ENCODE results near the gene P2RY6.

P2RY6 gene

DNA sequence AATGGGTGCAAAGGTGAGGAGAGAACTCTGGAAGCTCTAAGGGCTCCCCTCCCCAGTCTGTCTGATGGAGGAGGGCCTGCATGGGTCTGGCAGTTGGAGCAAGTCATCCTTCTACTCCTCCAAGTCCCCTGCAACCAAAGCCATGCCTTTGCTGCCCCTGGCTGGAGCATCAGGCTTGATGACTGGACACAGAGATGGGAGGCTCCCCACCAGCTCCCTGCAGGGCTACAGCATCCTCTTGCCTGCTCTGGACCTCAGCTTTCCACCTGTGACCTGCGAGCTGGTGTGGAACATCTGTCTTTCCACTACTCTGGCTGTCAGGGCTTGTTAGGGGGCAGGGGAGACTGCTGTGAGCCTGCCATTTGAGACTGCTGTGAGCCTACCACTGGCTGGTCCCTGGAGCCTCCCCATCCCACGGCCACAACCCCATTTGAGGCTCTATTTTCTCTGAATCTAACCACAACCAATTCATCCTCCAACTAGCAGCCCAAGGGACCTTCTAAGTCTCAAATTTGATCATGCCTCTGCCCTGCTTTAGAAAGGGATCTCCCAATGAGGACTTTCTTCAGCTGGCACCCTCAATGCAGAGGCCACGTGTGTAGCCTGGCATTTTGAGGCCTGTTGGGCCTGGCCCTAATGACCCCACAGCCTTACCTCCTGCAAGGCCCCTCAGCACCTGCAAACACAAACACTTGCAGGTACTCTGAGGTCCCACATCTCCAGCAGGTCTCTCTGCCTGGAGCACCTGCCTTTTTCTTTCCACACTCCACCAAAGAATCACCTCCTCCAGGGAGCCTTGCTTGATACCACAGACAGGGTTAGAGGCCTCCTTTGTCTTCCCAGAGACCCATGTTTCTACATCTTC is 9.9 kb downstream of the P2RY6 start:
- no peak for DNase-seq

GRCh38 chr11:73283276-73284000 is 11.3 kb downstream of the P2RY6 start:
- DNase-seq = no peak

DNA sequence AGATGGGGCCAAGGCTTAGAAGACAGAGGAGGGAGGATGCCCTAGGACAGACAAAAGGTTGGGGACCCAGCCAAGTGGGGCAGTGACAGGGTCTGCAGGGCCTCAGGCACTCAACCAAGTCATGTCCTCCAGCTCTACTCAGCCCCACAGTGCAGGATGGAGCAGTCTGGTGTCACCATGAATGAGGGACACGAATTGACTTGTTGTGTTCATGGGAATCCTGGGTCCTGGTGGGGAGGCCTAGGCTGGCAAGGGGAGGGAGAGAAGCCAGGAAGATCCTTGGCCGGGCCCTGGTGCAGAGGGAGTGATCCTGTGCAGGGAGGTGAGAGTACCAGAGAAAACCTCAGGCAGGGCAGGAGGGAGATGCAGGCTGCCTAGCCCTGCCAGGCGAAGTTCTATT is 12.0 kb downstream of the P2RY6 start:
- DNase-seq = no peak

DNA sequence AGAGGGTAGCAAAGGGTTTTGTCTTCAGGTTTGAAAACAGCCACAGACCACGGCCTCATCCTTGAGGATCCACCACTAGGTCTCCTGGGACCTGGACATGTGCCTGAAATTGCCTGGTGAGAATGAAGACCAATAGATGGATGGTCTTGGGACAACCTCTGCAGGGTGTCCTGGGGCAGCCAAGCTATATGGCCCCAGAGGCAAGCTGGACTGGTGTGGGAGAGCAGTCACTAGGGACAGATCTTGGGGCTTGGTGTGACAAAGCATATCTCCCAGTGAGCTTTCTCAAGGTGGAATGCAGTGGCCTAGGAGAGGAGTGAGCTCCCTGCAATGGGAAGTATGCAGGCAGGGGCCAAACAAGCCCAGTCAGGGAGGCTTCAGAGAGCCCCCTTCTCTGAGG is 13.6 kb downstream of the P2RY6 start:
- no peak for DNase-seq

GRCh38 chr11:73286240-73286810 is 14.2 kb downstream of the P2RY6 start:
- DNase-seq = no peak

- DNase-seq = no peak
These were observed 15.4 kb downstream of the P2RY6 start for GRCh38 chr11:73287400-73288101.

- no peak for DNase-seq
These were observed 16.2 kb downstream of the P2RY6 start for GRCh38 chr11:73288192-73288872.

GRCh38 chr11:73288873-73289707 is 17.0 kb downstream of the P2RY6 start:
- peak; percentile 75 for DNase-seq

DNA sequence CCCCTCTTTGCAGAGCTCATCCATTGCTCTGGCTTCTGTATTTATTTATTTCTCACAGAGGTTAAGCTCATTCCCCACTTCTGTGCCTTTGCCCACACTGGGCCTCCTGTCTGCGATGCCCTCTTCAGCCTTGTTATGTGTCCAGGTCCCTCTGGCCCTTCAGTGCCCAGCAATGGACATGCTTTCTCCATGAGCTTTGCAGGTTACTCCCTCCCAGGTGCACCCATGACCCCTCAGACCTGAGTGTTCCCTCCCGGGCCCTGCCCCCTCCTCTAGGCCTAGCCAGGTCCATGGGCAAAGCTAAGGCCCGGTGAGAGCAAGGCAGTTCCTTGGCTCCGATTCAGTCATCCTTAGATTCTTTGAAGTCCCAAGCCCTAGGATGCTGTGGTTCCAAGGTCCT is 18.4 kb downstream of the P2RY6 start:
- DNase-seq = no peak

- DNase-seq = no peak
These were observed 19.1 kb downstream of the P2RY6 start for GRCh38 chr11:73291196-73291595.

DNA sequence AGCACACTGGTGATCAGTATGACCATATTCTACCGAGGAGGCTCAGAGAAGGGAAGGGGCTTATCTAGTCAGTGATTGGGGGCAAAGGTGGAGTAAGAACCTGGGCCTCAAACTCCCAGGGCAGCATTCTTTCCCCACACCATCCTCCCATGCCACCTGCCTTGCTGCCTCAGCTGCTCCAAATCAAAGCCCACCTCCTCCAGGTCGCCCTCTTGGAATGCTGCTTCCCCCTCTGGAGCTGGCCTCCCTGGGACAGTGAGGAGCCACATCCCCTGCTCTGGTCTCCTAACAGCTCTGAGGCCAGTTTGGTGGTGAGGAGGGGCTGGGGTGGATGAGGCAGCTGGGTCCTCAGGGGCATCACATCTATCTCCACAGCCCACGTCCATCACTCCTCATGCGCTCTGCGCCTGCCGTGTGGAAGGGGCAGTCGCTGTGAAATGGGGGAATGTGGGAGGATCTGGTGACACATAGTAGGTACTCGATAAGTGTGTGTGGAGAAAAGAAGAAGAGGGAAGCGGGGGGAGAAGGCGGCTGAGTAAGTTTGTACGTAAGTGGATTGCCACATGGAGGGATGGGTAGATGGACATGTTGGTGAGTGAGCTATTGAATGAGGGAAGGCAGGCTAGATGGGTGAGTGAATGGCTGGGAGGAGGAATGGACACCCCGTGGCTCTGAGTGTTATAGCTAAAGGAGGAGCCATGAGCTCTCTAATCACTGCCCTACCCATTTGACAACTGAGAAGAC is 19.8 kb downstream of the P2RY6 start:
- no peak for DNase-seq

DNA sequence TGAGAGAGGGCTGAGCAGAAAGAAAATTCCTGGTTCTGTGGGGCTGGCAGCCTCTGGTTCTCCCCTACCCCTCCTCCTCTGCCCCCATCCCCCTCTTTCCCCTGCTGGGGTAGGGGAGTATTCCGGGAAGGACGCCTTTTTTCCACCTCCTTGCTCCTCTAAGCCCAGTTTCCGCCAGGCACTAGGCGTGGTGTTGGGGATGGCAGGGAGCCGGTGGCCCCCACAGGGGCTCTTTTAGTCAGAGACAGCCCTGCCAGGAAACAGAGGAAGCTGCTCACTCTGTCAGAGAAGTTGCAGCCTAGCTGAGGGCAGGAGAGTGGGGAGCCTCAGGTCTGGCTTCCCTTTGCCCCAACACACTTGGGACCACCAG is 20.4 kb downstream of the P2RY6 start:
- DNase-seq = peak; percentile 49

- DNase-seq = no peak
These were observed 21.3 kb downstream of the P2RY6 start for GRCh38 chr11:73293356-73293936.

DNA sequence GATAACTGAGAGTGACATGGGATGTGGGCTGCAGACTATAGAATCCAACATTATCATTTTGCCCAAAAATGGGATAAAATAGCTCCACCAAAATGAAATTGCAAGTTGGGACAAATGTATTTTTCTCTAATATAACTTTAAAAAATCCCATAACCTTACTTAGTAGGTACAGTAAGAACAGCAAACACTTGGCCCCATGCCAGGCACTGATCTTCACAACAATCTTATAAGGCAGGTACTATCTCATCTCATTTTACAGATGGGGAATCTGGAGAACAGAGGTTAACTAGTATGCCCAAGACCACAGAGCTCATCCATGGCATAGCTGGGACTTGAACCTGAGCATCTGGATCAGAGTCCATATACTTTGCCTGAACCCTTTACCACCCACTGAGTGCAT is 22.5 kb downstream of the P2RY6 start:
- DNase-seq = no peak

- peak; percentile 83 for DNase-seq
These were observed 23.3 kb downstream of the P2RY6 start for GRCh38 chr11:73295241-73295995.

- no peak for DNase-seq
These were observed 23.8 kb downstream of the P2RY6 start for GRCh38 chr11:73295996-73296318.

DNA sequence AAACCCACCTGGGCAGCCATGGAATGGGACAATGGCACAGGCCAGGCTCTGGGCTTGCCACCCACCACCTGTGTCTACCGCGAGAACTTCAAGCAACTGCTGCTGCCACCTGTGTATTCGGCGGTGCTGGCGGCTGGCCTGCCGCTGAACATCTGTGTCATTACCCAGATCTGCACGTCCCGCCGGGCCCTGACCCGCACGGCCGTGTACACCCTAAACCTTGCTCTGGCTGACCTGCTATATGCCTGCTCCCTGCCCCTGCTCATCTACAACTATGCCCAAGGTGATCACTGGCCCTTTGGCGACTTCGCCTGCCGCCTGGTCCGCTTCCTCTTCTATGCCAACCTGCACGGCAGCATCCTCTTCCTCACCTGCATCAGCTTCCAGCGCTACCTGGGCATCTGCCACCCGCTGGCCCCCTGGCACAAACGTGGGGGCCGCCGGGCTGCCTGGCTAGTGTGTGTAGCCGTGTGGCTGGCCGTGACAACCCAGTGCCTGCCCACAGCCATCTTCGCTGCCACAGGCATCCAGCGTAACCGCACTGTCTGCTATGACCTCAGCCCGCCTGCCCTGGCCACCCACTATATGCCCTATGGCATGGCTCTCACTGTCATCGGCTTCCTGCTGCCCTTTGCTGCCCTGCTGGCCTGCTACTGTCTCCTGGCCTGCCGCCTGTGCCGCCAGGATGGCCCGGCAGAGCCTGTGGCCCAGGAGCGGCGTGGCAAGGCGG is 24.5 kb downstream of the P2RY6 start:
- DNase-seq = no peak

- DNase-seq = no peak
These were observed 25.1 kb downstream of the P2RY6 start for GRCh38 chr11:73297231-73297590.

- DNase-seq = no peak
These were observed 25.6 kb downstream of the P2RY6 start for GRCh38 chr11:73297702-73298101.

Measured in fibroblast of skin of right biceps (primary cell).